ACC112 (cell line): Measurements from ENCODE around the gene NPM3.

ENCODE experiments used
- H2AFZ ChIP-seq: fragments of 200-600 bp; sonication (generic); one replicate; pipeline ENCODE4 v1.6.0; 2017; ENCODE audit warnings: antibody characterized with exemption, low read length; ENCODE audit not compliant: unreplicated experiment
- H3K27ac ChIP-seq: fragments of 200-600 bp; sonication (generic); 2 replicates; pipeline ENCODE4 v1.5.1; 2014; ENCODE audit warnings: low read depth, mild to moderate bottlenecking, antibody characterized with exemption, low read length, moderate library complexity
- H3K27me3 ChIP-seq: fragments of 200-600 bp; sonication (generic); 2 replicates; pipeline ENCODE4 v1.6.1; 2014; ENCODE audit warnings: mild to moderate bottlenecking, antibody characterized with exemption, low read length, moderate library complexity, mixed read lengths; ENCODE audit not compliant: insufficient read depth
- H3K36me3 ChIP-seq: fragments of 200-600 bp; sonication (generic); 2 replicates; pipeline ENCODE4 v1.6.1; 2016; ENCODE audit warnings: mild to moderate bottlenecking, antibody characterized with exemption, low read length, moderate library complexity, mixed read lengths; ENCODE audit not compliant: insufficient read depth
- H3K4me1 ChIP-seq: fragments of 200-600 bp; sonication (generic); one replicate; pipeline ENCODE4 v1.6.1; 2016; ENCODE audit warnings: low read length, mixed read lengths; ENCODE audit not compliant: insufficient read depth, unreplicated experiment, control insufficient read depth
- H3K4me3 ChIP-seq: fragments of 200-600 bp; sonication (generic); 2 replicates; pipeline ENCODE4 v1.5.1; 2014; ENCODE audit warnings: mild to moderate bottlenecking, low read depth, low read length
- H3K79me2 ChIP-seq: fragments of 200-600 bp; sonication (generic); one replicate; pipeline ENCODE4 v1.6.0; 2016; ENCODE audit warnings: low read length; ENCODE audit not compliant: control insufficient read depth, unreplicated experiment, insufficient read depth

Gene NPM3

GRCh38 chr10:101766306-101766705 is 16.9 kb downstream of the NPM3 start:
- Histone ChIP-seq H3K27ac (no peak overlapping the region), H3K79me2 (no peaks in the 10 kb centered on the region), H3K4me1 (no peaks in the 10 kb centered on the region), H3K36me3 (no peaks in the 10 kb centered on the region), H3K4me3 (no peak overlapping the region), H3K27me3 (peaks cover 39% of the 10 kb centered on the region), H2AFZ (no peak overlapping the region)

- Histone ChIP-seq H2AFZ (no peak overlapping the region), H3K27me3 (peaks cover 48% of the 10 kb centered on the region), H3K4me1 (no peaks in the 10 kb centered on the region), H3K4me3 (no peak overlapping the region), H3K36me3 (no peaks in the 10 kb centered on the region), H3K27ac (no peak overlapping the region), H3K79me2 (no peaks in the 10 kb centered on the region)
Observed at GRCh38 chr10:101763141-101763846, 20.0 kb downstream of the NPM3 start.

- H3K27me3 ChIP-seq, result peaks cover 44% of the 10 kb centered on the region
- H3K4me1 ChIP-seq, result no peaks in the 10 kb centered on the region
- H3K36me3 ChIP-seq, result no peaks in the 10 kb centered on the region
- no peaks in the 10 kb centered on the region for H3K79me2 ChIP-seq
- no peak overlapping the region for H2AFZ ChIP-seq
- H3K4me3 ChIP-seq, result no peak overlapping the region
- H3K27ac ChIP-seq, result no peak overlapping the region
Observed at GRCh38 chr10:101762736-101763135, 20.5 kb downstream of the NPM3 start.

GRCh38 chr10:101761226-101761625 is 22.0 kb downstream of the NPM3 start:
- H2AFZ ChIP-seq, result no peak overlapping the region

GRCh38 chr10:101760510-101760909 is 22.7 kb downstream of the NPM3 start:
- Histone ChIP-seq H3K27ac (no peak overlapping the region), H3K27me3 (peaks cover 25% of the 10 kb centered on the region), H3K79me2 (no peaks in the 10 kb centered on the region)

More at GRCh38 chr10:101761226-101761625, 22.0 kb downstream of the NPM3 start:
- no peak overlapping the region for H3K27ac ChIP-seq
- no peaks in the 10 kb centered on the region for H3K79me2 ChIP-seq
- H3K36me3 ChIP-seq, result no peaks in the 10 kb centered on the region
- H3K27me3 ChIP-seq, result peaks cover 32% of the 10 kb centered on the region
- H3K4me1 ChIP-seq, result no peaks in the 10 kb centered on the region
- no peak overlapping the region for H3K4me3 ChIP-seq

GRCh38 chr10:101759309-101760247 is 23.7 kb downstream of the NPM3 start:
- Histone ChIP-seq H2AFZ (no peak overlapping the region), H3K27ac (no peak overlapping the region), H3K4me3 (no peak overlapping the region), H3K27me3 (peaks cover 20% of the 10 kb centered on the region; the same call in 1 of the 2 replicates), H3K36me3 (no peaks in the 10 kb centered on the region), H3K4me1 (no peaks in the 10 kb centered on the region), H3K79me2 (no peaks in the 10 kb centered on the region)

More at GRCh38 chr10:101760510-101760909, 22.7 kb downstream of the NPM3 start:
- Histone ChIP-seq H3K36me3 (no peaks in the 10 kb centered on the region), H3K4me3 (no peak overlapping the region), H2AFZ (no peak overlapping the region), H3K4me1 (no peaks in the 10 kb centered on the region)

DNA sequence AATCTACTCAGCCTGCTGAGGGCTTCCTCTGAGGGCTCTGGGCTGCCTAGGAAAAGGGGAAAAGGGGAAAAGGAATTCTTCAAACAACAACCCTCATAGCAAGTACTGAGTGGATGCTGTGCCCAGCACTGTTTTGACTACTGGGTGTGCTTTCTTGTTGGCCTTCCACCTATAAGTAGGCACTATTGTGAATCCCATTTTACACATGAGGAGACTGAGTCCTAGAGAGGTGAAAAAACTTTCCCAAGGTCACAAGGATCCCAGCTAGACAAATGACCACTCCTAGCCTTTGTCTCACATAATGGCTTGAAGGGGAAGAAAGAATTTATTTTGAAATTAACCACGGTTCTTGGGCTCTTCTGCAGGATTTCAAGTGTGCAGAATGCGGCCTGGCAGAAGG is 24.4 kb downstream of the NPM3 start:
- Histone ChIP-seq H3K4me3 (no peak overlapping the region), H3K36me3 (no peaks in the 10 kb centered on the region), H3K79me2 (no peaks in the 10 kb centered on the region), H3K27me3 (peaks cover 24% of the 10 kb centered on the region), H3K27ac (no peak overlapping the region), H2AFZ (no peak overlapping the region), H3K4me1 (no peaks in the 10 kb centered on the region)

DNA sequence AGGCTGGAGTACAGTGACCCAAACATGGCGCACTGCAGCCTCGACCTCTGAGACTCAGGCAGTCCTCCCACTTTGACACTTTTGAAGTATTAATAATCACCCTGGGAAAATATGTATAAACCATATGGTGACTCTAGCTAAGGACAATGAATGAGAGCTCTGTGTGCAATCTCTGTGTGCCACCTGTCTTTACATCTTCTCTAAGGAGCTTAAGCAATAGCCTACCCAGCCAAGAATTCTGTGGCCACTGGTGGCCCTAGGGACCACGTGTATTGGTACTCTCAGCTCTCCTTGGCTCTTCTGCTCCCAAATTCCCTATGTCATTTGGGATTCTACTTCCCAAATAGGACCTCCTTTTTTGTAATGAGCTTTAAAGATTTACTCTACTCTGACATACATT is 31.0 kb downstream of the NPM3 start:
- H3K4me3 ChIP-seq, result no peak overlapping the region
- no peak overlapping the region for H2AFZ ChIP-seq
- H3K79me2 ChIP-seq, result no peaks in the 10 kb centered on the region
- H3K4me1 ChIP-seq, result no peaks in the 10 kb centered on the region
- no peaks in the 10 kb centered on the region for H3K36me3 ChIP-seq
- H3K27ac ChIP-seq, result no peak overlapping the region
- H3K27me3 ChIP-seq, result peaks cover 29% of the 10 kb centered on the region

DNA sequence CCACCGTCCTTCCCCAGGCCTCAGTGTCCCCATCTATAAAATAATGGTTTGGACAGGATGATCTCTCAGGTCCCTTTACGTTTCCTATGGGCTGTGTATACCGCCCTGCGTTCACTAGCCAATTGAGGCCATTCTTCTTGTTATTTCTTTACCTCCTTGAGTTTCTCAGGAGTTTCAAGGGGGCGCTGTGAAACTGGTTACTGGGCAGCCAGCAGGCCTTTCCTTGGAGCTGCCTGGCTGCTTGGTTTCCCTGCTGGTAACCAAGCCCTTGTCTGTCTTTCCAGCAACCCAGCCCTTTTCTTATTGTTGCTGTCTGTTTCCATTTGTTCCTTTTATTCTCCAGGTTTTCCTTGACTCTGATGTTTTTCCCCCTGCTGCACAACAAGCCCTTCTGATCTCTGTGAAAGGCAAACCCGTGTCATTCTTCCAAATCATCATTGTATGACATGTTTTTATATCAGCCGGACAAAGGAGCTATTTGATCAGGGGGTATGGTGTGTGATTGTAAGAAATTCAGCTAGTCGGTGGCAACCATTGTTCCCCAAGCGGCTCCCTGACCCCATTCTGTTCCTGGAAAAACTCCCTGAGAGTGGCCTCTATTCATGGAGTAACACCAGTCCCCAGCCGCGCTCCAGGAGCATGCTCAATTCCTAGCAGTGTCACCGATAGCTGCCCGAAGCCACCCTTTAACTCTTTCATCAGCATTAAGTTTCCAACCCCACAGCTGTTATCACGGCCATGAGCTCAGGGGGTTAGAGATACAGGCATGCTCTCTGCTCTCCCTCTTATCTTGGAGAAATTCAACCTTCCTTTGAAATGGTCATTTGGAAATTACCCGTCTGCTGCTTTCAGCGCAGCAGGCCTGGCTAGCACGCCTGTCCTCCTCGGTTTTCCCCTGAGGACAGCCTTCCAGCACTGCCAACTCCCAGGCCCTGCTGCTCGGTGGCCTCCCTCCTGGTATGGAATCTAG is 33.9 kb downstream of the NPM3 start:
- Histone ChIP-seq H3K36me3 (no peaks in the 10 kb centered on the region), H3K4me3 (no peak overlapping the region), H2AFZ (no peak overlapping the region)

GRCh38 chr10:101748496-101748895 is 34.8 kb downstream of the NPM3 start:
- H2AFZ ChIP-seq, result no peak overlapping the region
- peaks cover 12% of the 10 kb centered on the region; the same call in 1 of the 2 replicates for H3K27me3 ChIP-seq
- H3K4me3 ChIP-seq, result no peak overlapping the region
- H3K36me3 ChIP-seq, result no peaks in the 10 kb centered on the region
- H3K79me2 ChIP-seq, result no peaks in the 10 kb centered on the region
- H3K27ac ChIP-seq, result no peak overlapping the region
- no peaks in the 10 kb centered on the region for H3K4me1 ChIP-seq

More for the DNA sequence above, 33.9 kb downstream of the NPM3 start:
- no peak overlapping the region for H3K27ac ChIP-seq
- no peaks in the 10 kb centered on the region for H3K79me2 ChIP-seq
- peaks cover 21% of the 10 kb centered on the region for H3K27me3 ChIP-seq
- H3K4me1 ChIP-seq, result no peaks in the 10 kb centered on the region
